Keratinocyte (primary cell): Measurements from ENCODE around the gene PTPRB. TPM values are rescaled to one million over a fixed set of nuclear protein-coding genes. Genes with fewer than 3 reads are reported as not detected.

Experiments
- DNase-seq: peaks from one replicate; pipeline ENCODE4 v3.0.0-alpha.2; 2011; ENCODE audit warnings: low read depth, missing footprints, low spot score
- FAIRE-seq: peaks from 2 replicates; lab custom pipeline; 2011; peaks lifted over from hg19 to GRCh38; lab: Jason Lieb, UNC
- H2AFZ ChIP-seq: 2 replicates; pipeline ENCODE4 v1.6.0; 2012; ENCODE audit warnings: low read length, control low read depth, inconsistent platforms; ENCODE audit not compliant: control insufficient read depth
- H3K27ac ChIP-seq: 2 replicates; pipeline ENCODE4 v1.5.1; 2011; ENCODE audit warnings: low read length; ENCODE audit not compliant: control insufficient read depth, insufficient read depth
- H3K27me3 ChIP-seq: 3 replicates; pipeline ENCODE4 v1.6.0; 2011; ENCODE audit warnings: low read length; ENCODE audit not compliant: control insufficient read depth, insufficient read depth; ENCODE audit errors: extremely low read depth
- H3K36me3 ChIP-seq, 2 experiments: 2 replicates in 1 of 2; 3 replicates in 1 of 2; pipeline ENCODE4 v1.5.1; 2011; ENCODE audit warnings: low read length in 2 of 2, mild to moderate bottlenecking in 1 of 2; ENCODE audit not compliant: control insufficient read depth in 2 of 2, insufficient read depth in 2 of 2; ENCODE audit errors: extremely low read depth in 1 of 2
- H3K4me1 ChIP-seq: 3 replicates; pipeline ENCODE4 v1.5.1; 2011; ENCODE audit warnings: low read length; ENCODE audit not compliant: control insufficient read depth, insufficient read depth; ENCODE audit errors: extremely low read depth
- H3K4me2 ChIP-seq: 3 replicates; pipeline ENCODE4 v1.6.0; 2011; ENCODE audit warnings: low read depth, low read length; ENCODE audit not compliant: control insufficient read depth, insufficient read depth; ENCODE audit errors: extremely low read depth
- H3K4me3 ChIP-seq, 3 experiments: fragments of 200-600 bp in 1 of 3; sonication (generic) in 1 of 3; 2 replicates in 2 of 3; 3 replicates in 1 of 3; pipeline ENCODE4 v1.5.1; 2011 to 2016; ENCODE audit warnings: low read length in 3 of 3, mild to moderate bottlenecking in 3 of 3, control low read depth in 2 of 3, inconsistent platforms in 1 of 3, low read depth in 1 of 3, mixed read lengths in 1 of 3, mixed run types in 1 of 3, moderate library complexity in 1 of 3; ENCODE audit not compliant: control insufficient read depth in 2 of 3, insufficient read depth in 2 of 3; ENCODE audit errors: extremely low read depth in 1 of 3
- H3K79me2 ChIP-seq: 2 replicates; pipeline ENCODE4 v1.6.0; 2012; ENCODE audit warnings: low read length; ENCODE audit not compliant: control insufficient read depth, insufficient read depth
- H3K9ac ChIP-seq: 3 replicates; pipeline ENCODE4 v1.6.0; 2011; ENCODE audit warnings: low read length; ENCODE audit not compliant: control insufficient read depth, insufficient read depth; ENCODE audit errors: extremely low read depth
- H3K9me1 ChIP-seq: 3 replicates; pipeline ENCODE4 v1.6.0; 2011; ENCODE audit warnings: low read length; ENCODE audit not compliant: control insufficient read depth, insufficient read depth; ENCODE audit errors: extremely low read depth
- H3K9me3 ChIP-seq: 2 replicates; pipeline ENCODE4 v1.5.1; 2012; ENCODE audit warnings: low read depth, low read length; ENCODE audit not compliant: control insufficient read depth
- H4K20me1 ChIP-seq: 3 replicates; pipeline ENCODE4 v1.6.0; 2011; ENCODE audit warnings: low read length; ENCODE audit not compliant: control insufficient read depth, insufficient read depth; ENCODE audit errors: extremely low read depth
- EZH2 ChIP-seq: IDR thresholded peaks from one replicate; pipeline ENCODE4 v1.6.1; 2012; ENCODE audit warnings: inconsistent platforms, mild to moderate bottlenecking, low read length, moderate library complexity
- dilution Hi-C: fragments of 300-500 bp; cut with MboI; formaldehyde crosslinking; loops from one replicate; pipeline ENCODE4 v1.7.0; 2020; ENCODE audit warnings: low sequenced_read_pairs; ENCODE audit not compliant: extremely low pct_ligation_motif_present
- polyA plus RNA-seq, 5 experiments: library from polyadenylated mRNA; depleted of rRNA in 3 of 5; stranded (reverse) in 3 of 5; stranded (forward) in 1 of 5; unstranded in 1 of 5; fragments of >200 nt; gene quantifications; 1 replicate in 1 of 5; 2 replicates in 3 of 5; 3 replicates in 1 of 5; pipeline versions ENCODE4 v1.2.1 to v1.2.3, GENCODE V29; 2011 to 2012; ENCODE audit warnings: missing spikeins in 2 of 5, low read depth in 1 of 5, low replicate concordance in 1 of 5
- TF ChIP-seq, protein P1 (sequence below), 3 experiments: IDR thresholded peaks in 1 of 3; conservative IDR thresholded peaks in 1 of 3; optimal IDR thresholded peaks in 1 of 3; 2 replicates in 2 of 3; 3 replicates in 1 of 3; pipeline versions ENCODE3 to v1.5.1; 2011; ENCODE audit warnings: low read length in 3 of 3, mild to moderate bottlenecking in 3 of 3, moderate library complexity in 2 of 3, control low read depth in 1 of 3, inconsistent platforms in 1 of 3; ENCODE audit not compliant: insufficient read depth in 2 of 3; ENCODE audit errors: extremely low read depth in 1 of 3

PTPRB gene
- polyA plus RNA-seq, 1 donor (not counting 4 experiments of a cell fraction or from before 2014, with no cell fraction given): 0.46 TPM

DNA sequence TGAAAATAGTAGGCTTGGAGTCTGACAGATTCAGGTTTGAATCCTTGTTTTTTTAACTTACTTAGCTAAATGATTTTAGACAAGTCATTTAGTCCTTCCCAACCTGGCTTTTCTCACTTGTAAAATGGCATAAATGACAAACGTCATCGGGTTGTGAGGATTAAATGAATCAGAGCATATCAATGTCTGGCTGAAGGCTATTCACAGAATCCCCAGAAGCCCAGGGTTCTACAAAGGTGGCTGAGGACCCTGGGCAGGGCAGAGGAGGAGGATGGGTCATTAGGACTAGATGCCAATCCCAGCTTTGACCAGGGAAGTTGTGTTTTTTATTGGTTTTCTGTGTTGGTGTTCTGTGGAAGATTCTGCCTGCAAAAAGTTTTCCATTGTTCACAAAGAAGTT, 7.6 kb upstream of the PTPRB start:
- H3K9ac ChIP-seq: no peak overlapping the region
- no peaks in the 10 kb centered on the region for H3K27me3 ChIP-seq
- FAIRE-seq (no peak), DNase-seq (no peak)
- H3K4me3 ChIP-seq: no peak overlapping the region
- peaks cover 37% of the 10 kb centered on the region for H3K4me1 ChIP-seq
- H3K36me3 ChIP-seq: no peaks in the 10 kb centered on the region
- peak overlapping the region; percentile 82 for H3K27ac ChIP-seq
- dilution Hi-C loops: no loop called here
- no peaks in the 10 kb centered on the region for H3K9me1 ChIP-seq
- H3K4me2 ChIP-seq: peak overlapping the region; percentile 39
- no peaks in the 10 kb centered on the region for H3K9me3 ChIP-seq
- H3K79me2 ChIP-seq: no peaks in the 10 kb centered on the region
- peak overlapping the region; percentile 79 for H2AFZ ChIP-seq
- no peak for TF ChIP-seq EZH2
- TF ChIP-seq, protein P1, sequence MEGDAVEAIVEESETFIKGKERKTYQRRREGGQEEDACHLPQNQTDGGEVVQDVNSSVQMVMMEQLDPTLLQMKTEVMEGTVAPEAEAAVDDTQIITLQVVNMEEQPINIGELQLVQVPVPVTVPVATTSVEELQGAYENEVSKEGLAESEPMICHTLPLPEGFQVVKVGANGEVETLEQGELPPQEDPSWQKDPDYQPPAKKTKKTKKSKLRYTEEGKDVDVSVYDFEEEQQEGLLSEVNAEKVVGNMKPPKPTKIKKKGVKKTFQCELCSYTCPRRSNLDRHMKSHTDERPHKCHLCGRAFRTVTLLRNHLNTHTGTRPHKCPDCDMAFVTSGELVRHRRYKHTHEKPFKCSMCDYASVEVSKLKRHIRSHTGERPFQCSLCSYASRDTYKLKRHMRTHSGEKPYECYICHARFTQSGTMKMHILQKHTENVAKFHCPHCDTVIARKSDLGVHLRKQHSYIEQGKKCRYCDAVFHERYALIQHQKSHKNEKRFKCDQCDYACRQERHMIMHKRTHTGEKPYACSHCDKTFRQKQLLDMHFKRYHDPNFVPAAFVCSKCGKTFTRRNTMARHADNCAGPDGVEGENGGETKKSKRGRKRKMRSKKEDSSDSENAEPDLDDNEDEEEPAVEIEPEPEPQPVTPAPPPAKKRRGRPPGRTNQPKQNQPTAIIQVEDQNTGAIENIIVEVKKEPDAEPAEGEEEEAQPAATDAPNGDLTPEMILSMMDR (optimal IDR thresholded peaks at IDR 0.05 in 1 of 3, IDR thresholded peaks at IDR 0.05 in 1 of 3, conservative IDR thresholded peaks at IDR 0.05 in 1 of 3; ENCODE audit: extremely low read depth in 1 of 3, insufficient read depth in 2 of 3, low read length in 3 of 3): no peak
- H4K20me1 ChIP-seq: no peaks in the 10 kb centered on the region

DNA sequence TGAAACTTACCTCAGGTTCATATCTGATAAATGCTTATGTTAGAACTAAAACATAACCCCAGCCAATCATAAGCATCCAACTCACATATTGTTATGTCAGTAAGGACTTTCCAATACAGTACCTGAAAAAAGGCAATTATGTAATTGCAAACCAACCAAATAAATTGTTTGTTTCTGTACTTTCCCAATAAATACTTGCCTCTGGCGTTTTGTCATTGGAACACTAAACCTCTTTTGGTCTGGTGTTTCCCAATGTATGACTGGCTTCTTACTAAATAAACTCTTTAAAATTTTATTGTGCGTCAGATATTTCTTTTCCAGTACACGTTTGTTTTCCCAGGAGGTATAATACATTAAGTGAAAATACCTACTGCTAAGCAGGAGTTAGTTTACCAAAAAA, 6.7 kb upstream of the PTPRB start:
- H3K4me3 ChIP-seq: no peak overlapping the region
- peaks cover 43% of the 10 kb centered on the region for H3K4me1 ChIP-seq
- no peak overlapping the region for H3K9ac ChIP-seq
- no peak overlapping the region for H3K4me2 ChIP-seq
- H3K27me3 ChIP-seq: no peaks in the 10 kb centered on the region
- H3K27ac ChIP-seq: no peak overlapping the region
- no peaks in the 10 kb centered on the region for H3K36me3 ChIP-seq
- no peaks in the 10 kb centered on the region for H3K9me3 ChIP-seq
- H2AFZ ChIP-seq: no peak overlapping the region
- H3K9me1 ChIP-seq: no peaks in the 10 kb centered on the region
- dilution Hi-C loops: no loop called here
- FAIRE-seq (no peak), DNase-seq (no peak)
- TF ChIP-seq EZH2: no peak
- TF ChIP-seq, protein P1 (optimal IDR thresholded peaks at IDR 0.05 in 1 of 3, IDR thresholded peaks at IDR 0.05 in 1 of 3, conservative IDR thresholded peaks at IDR 0.05 in 1 of 3; ENCODE audit: extremely low read depth in 1 of 3, insufficient read depth in 2 of 3, low read length in 3 of 3): no peak
- no peaks in the 10 kb centered on the region for H4K20me1 ChIP-seq
- no peaks in the 10 kb centered on the region for H3K79me2 ChIP-seq
